ENCODE results near the gene FOXP1.

Gene FOXP1

DNA sequence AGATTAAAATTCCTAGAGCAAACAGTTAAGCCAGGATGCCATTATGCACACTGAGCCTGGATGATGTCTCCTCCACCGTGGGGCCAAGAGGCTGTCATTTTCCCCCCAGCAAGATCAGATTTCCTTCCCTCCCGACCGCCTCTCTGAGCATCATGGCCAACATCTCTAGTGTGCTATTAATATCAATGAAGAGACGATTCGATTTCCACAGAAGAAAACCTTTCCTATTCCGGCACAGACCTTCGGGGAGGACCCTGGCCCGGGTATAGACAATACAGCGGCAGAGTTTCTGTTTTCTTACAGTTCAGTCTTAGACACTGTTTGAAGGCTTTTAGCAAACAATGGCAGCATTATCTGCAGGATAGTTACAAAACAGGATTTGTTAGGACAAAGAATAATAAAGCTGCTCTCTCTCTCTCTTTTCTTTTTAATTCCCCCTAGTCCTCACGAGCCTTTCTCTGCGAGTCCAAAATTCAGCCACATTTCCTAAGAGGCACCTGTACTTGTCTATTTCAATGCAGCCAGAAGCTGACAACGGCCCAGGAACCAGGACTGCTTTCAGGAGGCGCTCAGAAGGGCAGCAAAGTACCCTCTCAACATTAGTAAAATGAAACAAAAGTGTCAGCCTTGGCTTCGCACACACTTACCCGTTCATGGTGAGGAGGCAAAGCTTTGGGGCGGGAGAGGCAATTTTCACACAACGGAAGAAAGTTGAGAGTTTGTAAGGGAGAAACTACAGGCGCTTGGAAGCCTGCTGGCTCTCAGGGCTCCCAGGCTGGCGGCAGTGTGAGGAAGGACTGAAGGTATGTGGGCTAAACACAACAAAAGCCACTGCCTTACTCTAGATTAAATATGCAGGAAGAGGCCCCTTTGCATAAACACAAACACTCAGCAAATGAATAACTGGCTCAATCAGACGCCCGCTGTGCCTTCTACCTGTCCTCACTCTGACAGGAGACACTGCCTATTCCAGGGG lies 278.0 kb downstream of the FOXP1 start:
- DNase-seq (ENCODE audit: low read depth) = no peak

DNA sequence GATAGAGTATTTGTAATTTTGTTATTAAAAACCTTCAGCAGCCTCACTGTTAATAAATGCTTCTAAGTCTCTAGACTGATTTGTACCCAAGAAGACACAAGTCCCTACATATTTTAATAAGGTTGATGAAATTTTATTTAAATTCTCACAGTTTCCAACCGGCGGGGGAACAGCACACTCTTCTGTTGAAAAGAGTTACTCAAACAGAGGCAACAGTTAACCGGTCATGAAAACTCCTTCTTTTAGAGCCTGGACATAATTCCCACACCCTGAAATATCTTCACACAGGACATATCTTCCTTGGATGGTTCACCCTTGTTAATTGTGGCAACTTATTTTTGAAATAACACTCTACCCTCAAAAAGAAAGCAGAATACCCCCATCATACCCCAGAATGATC lies 278.8 kb downstream of the FOXP1 start:
- DNase-seq (ENCODE audit: low read depth) = no peak

DNA sequence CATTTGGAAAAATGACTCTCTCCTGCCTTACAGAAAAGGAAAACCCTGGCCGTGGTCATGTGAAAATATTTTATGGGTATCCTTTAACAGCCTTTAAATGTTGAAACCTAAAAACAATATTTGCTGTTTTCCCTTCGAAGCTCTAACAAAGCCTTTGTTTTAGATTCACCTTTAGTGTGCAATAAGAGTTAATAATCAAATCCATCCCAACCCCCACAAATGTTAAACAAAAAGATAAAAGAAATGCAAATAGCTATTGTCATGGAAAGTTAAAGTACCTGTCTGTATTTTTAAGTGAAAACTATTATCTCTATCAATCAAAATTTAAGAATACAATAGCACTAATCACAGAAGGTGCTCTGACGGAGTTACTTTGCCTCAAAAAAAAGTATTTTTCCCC lies 279.3 kb downstream of the FOXP1 start:
- no peak for DNase-seq (ENCODE audit: low read depth)

DNA sequence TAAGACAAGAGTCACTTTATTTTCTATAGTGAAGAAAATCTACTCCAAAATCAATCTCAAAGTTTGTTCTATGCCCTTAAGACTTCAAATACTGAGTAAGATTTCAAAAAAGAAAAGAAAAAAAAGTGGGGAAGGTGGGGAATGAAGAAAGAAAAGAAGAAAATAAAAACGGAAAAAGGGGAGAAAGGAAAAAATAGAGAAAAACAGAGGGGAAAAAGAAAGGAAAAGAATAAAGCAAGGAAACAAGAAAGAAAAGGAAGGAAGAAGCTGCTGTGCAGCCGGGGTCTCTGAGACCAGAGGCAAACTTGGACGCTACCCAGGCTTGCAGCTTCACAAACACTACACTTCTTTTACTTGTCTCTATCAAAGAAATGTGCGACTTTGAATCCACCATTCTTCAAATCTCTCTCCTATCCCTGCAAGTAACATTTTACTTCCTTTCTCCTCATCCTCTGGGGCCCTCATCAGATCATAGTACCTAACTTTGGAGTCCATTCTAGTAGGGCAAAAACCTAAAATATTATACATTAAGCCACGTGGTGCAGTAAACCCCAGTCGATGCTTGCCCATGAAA lies 279.8 kb downstream of the FOXP1 start:
- no peak for DNase-seq (ENCODE audit: low read depth)

DNA sequence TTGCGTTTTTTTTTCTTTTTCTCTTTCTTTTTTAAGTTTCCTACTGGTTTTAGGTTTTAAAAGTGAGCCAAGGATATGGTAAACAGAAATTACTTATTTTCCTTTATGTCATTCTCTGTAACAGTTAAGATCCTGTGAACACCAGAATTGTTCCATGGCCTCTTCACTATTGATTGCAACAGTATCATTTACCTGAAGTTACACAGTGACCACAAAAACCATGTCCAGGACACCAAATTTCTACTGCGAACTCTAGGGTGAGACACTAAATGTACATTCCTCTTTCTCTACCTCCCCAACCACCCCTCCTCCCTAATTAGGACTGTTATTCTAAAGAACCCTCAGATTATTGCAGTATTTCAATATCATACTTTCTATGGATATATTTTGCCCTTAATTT lies 280.9 kb downstream of the FOXP1 start:
- no peak for DNase-seq (ENCODE audit: low read depth)

DNA sequence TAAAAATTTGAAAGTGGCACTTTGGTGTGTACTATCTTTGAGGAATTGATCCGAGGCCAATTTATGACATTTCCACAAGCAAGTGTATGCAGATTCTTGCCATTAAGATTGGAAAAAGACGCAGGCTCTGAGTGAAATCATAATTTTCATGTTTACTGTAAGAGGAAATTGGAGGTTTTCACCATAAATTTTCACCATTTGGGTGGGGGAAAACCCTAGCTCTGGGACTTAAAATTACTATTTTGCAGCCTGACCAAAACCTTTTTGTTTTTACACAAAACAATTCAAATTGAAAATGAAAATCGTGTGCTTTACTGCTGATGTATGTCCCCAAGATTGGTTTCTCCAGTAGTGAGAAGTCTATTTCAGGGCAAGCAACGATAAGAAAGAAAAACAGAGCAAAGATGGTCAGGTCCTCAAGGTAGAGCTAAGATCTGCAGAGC lies 282.6 kb downstream of the FOXP1 start:
- DNase-seq (ENCODE audit: low read depth) = no peak

DNA sequence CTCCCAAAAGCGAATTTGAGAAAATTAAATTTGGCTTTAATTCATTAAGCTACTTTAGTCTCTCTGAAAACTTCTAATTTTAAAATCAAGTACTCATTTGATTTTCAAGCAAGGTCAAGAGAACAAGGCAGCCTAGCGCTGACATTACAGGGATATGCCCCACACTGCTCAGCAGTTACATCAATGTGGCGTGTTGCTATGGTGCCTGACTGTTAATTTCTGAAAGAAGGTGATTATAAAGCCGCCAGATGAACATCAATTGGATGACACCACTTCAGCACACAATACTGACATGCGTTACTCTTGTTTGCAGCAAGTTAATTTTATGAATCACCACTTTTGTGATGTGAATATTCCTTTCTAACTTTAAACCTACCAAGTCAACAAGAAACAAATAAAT lies 284.4 kb downstream of the FOXP1 start:
- no peak for DNase-seq (ENCODE audit: low read depth)

DNA sequence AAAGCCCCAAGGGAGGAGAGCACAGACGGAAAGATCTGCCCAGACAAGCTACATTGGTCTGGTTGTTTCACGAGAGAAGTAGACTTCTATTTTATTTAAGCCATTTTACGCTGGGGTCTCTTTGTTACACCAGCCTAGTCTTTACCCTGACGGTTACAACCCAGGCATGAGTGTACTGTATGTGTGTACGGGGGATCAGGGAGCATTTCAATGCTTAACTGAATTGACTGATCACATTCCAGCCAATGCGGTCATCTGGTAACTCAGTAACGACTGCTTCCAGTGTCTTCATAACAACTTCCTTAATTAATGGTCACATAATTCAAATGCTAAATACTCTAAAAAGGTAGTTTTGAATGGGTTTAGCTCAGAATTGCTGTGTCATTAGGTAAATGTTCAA lies 288.6 kb downstream of the FOXP1 start:
- DNase-seq (ENCODE audit: low read depth) = no peak

DNA sequence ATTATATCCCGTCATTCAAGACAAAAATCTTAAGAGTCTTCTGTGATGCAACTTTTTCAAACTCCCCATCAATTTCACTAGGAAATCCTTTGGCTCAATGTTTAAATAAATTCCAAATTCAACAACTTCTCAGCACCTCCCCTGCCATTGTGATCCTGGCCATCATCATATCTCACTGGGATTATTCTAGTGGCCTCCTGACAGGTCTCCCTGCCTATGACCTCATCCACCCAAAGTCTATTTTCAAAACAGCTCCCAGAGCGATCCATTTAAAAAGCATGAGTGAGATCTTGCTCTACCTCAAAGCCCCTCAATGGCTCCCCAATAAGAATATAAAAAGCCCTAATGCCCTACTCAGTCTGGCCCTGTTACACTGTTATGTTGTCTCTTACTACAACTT lies 293.2 kb downstream of the FOXP1 start:
- DNase-seq (ENCODE audit: low read depth) = no peak

DNA sequence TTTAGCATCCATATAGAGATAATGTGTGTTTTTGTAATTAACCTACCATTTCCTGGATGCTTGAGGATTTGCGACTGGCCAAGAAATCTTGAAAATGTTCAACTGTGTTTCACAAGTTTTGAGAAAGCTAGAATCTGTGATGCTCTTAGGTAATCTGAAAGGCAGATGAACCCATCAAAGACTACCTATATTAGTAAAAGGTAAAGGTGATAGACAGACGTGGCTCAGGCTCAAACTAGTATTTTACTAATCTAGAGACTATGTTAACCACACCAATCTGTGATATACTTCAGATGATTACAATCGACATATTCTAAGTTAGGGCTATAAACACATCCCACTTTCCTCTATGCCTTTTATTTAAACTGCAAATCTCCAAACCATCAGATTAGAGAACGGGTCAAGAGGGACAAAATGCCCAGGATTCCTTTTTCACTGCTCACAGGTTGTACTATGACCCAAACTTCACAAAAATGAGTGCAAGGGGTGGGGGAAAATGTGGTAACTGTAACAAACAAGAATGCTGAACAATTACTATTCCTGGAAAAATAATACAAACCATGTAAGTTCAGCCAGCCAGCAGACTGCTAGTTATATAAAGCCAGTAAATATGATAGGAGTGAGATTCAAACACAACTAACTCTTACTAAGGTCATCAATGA lies 295.1 kb downstream of the FOXP1 start:
- no peak for DNase-seq (ENCODE audit: low read depth)

DNA sequence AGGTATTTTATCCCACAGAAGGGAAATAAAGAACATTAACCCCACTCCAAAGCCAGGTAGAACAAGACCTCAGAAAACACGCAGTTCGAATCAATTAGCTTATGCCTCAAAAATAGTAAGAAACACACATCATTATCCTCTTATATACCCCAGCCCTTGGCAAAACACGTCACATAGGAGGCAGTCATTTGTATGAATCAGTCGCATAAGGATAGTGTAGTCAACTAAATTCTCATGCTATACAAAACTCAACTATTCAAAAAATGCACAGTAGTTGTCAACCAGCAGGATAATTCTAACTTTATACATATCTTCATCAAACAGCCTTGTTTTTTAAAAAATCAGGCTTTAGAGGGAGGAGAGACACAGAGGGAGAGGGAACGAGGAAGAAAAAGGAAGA lies 298.4 kb downstream of the FOXP1 start:
- DNase-seq (ENCODE audit: low read depth) = no peak

DNA sequence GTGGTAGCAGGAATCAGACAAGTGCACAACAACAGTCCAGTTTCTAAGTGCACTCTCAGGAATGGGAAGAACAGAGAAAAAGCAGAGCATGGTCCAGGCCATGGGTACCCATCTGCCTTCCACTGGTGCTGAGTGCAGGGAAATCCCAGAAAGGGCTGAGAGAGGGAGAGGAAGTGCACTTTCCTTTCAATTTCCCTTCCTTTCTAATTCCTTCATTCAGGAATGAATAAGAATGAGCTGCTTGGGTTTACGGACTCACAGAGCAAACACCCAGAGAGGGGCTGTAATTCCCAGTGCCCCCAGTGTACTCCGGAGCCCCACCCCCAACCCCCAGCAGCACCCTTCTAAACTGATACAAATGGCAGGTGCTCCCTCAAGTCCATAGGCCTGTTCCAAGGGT lies 300.6 kb downstream of the FOXP1 start:
- DNase-seq (ENCODE audit: low read depth) = no peak

DNA sequence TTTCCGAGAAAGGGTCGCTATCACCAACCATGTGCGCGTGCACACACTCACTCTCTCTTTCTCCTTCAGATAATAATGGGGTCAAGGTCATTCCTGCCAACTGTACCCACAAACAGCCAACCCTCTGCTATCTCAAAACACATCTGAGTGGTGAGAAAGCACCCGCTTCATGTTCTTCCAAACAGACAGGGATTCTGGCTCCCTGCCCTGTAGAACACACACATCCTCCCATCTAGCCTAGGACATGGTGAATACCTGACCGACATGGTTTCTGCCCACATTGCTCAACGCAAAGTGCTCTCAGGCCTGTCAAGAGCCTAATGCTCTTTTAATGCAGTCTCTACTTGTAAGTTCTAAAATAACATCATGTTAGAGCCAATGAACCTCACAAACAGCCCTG lies 302.2 kb downstream of the FOXP1 start:
- DNase-seq (ENCODE audit: low read depth) = no peak

DNA sequence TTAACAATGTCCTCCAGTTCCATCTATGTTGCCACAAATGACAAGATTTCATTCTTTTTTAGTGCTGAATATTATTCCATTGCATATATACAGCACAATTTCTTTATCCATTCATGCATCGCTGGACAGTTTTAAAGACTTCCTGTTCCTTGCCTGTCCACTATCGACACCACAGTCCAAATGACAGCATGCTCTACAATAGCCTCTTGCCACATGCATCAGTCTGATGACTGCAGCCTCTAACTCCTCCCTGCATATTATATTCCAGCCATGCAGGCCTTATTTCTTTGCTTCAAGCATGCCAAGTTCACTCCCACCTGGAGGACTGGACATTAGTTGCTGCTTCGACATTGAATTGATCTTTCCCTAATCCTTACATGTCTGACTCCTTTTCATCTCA lies 306.2 kb downstream of the FOXP1 start:
- DNase-seq (ENCODE audit: low read depth) = no peak

DNA sequence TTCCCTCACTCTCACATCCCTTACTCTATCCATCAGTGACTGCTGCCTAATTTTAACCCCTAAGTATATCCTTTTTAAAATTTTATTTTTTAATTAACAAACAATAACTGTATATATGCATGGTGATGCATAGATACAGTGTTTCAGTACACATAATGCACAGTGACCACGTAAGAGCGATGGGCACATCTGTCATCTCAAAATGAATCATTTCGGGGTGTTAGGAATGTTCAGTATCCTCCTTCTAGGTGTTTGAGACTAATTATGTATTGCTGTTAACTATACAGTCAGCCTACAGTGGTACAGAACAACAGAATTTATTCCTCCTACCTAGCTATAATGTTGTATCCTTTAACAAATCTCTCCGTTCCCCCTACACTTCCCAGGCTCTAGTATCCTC lies 307.0 kb downstream of the FOXP1 start:
- no peak for DNase-seq (ENCODE audit: low read depth)

DNA sequence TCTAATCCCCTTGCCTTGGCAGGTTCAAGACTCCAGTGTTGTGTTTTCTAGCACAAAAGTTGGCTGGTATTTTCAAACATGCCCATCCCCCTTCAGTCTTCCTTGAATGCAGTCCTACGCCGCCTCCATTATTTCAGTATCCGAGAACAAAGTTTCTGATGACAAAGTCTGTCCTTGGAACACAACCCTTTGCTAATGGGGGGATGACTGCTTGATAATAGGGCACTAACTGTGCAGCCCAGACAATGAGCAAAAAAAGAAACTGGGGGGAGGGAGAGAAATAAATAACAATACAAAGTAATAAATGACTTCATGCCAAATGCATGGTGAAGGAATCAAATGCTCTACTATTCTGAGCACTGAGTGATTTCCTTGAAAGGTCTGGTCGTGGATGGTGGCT lies 310.1 kb downstream of the FOXP1 start:
- no peak for DNase-seq (ENCODE audit: low read depth)

DNA sequence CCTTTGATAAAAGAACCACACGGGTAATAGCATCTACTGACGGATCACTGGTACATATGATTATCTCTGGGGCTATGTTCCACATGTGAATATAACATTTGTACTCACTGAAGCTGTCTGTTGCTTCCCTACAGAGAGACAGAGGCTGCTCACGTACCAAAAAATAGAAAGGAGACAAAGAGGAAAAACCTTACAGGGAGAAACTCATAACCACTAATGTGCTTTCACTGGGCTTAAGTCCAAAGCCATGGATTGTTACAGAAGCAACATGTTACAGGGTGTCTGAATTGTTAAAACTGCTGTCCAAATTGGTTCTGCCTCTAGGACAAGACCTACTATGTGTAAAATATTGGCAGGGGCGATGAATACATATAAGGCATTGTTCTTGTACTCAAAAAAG lies 311.9 kb downstream of the FOXP1 start:
- DNase-seq (ENCODE audit: low read depth) = no peak

DNA sequence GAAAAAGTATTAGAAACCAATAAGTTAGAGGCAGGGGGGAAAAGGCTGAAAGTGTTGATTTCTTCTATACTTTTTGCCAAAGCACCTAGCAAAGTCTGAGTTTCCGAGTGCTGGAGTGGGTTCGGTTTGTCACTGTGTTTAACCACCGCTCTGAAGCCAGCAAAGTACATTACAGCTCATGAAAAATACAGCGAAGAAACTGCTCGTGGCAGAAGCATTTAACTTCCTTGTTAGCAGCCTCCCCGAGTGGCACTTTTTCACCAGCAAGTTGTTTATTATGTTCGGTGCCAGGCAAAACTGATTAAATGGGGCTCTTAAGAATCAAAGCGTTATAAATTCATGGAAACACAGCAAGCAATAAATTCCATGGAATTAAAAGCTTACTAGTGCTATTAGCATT lies 313.6 kb downstream of the FOXP1 start:
- no peak for DNase-seq (ENCODE audit: low read depth)

DNA sequence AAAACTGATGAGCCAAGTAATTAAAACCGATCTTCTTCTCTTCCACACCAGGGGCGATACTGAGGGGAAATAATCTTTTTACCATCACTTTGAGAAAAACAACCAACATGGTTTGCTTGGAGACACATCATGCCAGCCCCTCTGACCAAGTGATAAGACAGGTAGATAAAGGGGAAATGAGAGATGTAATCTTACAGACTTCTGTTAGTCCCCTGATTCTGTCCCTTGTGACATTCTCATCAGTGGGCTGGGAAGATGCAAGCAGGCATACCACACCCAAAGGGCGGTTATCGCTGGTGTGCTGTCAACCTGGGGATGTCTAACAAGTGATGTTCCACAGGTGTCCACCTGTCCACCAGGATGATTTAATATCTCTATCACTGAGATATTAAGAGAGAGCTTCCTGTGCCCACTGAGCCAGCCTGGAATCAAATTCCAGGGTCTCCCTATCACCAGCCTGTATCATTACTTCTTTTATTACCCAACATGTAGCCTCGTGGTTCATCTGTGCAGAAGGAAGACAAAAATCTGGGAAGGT lies 315.0 kb downstream of the FOXP1 start:
- no peak for DNase-seq (ENCODE audit: low read depth)

DNA sequence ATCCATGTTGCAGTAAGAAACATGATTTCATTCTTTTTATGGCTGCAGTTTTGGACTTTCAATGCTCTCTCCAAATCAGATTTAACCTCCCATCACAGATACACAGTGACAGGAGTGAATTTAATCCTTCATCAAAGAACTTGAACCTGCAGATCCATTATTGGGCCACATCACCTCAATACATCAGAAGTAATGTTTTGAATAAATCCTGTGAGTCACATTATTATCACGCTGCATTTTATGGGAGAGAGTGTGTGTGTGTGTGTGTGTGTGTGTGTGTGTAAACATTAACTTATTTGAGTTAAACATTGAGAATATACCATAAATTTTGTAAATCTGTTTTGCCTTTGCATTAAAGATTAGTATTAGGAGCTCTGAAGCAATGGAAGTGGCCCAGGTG lies 316.7 kb downstream of the FOXP1 start:
- DNase-seq (ENCODE audit: low read depth) = no peak

DNA sequence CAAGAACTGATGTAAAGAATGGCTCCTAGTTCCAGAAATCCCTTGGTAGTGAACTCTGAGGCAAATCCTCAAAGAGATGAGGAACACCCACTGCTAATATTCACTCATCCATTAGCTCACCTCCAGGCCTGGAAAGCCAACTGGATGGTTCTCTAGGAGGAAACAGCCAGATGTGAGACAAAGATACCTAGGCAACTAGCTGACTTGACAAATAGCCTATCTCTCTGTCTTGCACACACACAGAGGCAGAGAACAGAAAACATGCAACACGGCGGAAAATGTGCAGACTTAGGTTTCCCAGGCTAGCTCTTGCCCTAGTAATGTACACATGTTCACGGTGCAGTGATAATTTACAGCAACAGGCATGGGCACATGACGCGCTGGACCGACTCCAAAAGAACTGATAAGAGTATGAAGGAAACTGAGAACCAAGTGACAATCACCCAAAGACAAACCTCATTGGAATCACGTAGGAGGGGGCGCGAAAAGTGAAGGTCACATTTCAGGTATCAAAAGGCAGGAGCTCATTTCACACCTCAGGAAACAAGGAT lies 318.1 kb downstream of the FOXP1 start:
- no peak for DNase-seq (ENCODE audit: low read depth)

DNA sequence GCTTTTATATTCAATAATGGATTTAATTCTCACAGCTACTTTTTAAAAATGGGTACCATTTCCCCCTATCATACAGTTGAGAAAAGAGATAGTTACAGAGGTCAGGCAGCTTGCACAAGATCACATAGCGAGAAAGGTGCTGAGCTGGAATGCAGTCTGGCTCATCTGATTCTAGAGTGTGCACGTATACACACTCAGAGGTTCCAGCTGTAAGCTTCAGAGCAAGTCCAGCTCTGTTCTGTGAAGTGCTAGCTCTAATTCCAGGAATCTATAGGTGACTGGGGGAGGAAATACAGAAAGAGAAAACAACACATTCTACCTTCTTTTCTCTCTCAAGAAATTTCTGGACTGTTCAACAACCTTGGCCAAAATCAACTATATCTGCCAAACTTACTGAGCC lies 318.7 kb downstream of the FOXP1 start:
- no peak for DNase-seq (ENCODE audit: low read depth)
